GM12892 (cell line): Measurements from ENCODE around the gene TSPAN13.

ENCODE experiments used
- POLR2A ChIP-seq: IDR thresholded peaks from 2 replicates; pipeline ENCODE4 v1.6.1; 2011; ENCODE audit warnings: low read depth, low read length, control low read depth
- POLR2AphosphoS5 ChIP-seq: IDR thresholded peaks from 2 replicates; pipeline ENCODE4 v1.6.1; 2011; ENCODE audit warnings: low read depth, low read length, control low read depth
- TAF1 ChIP-seq: IDR thresholded peaks from 2 replicates; pipeline ENCODE4 v1.6.1; 2011; ENCODE audit warnings: low read depth, mild to moderate bottlenecking, control low read depth, low read length, borderline replicate concordance

DNA sequence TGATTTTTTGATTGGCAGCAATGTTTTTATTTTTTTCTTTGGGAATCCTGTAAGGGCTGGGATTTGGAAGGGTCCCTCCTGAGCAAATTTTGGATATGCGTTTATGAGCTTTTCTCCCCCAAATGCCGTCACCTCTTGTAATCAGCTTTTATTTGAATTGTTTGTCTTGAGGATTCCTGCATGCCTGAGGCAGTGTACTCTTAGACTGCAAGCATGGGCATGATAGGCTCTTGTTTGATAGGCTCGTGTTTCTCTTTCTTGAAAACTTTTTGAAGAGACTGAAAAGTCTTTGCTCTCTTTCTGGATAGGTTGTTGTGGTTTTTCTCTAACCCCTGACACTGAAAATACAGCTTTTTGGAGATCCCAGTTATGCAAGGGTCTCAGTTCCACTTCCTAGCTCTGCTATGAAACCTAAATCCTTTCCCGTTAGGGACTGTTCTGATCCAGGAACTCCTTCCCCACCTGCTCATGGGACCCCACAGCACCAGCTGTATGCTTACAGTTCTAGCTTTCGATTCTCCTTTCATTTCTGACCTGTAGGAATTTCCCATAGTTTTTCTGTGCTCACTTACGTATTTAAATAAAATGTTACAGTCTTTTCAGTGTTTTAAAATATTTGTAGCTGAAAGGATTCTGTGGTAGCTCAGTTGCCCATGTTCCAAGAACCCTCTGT lies 17.2 kb downstream of the TSPAN13 start:
- TF ChIP-seq POLR2A (no peak), POLR2AphosphoS5 (no peak), TAF1 (no peak)
